Measurements from ENCODE around the gene CCHCR1.

Gene CCHCR1

DNA sequence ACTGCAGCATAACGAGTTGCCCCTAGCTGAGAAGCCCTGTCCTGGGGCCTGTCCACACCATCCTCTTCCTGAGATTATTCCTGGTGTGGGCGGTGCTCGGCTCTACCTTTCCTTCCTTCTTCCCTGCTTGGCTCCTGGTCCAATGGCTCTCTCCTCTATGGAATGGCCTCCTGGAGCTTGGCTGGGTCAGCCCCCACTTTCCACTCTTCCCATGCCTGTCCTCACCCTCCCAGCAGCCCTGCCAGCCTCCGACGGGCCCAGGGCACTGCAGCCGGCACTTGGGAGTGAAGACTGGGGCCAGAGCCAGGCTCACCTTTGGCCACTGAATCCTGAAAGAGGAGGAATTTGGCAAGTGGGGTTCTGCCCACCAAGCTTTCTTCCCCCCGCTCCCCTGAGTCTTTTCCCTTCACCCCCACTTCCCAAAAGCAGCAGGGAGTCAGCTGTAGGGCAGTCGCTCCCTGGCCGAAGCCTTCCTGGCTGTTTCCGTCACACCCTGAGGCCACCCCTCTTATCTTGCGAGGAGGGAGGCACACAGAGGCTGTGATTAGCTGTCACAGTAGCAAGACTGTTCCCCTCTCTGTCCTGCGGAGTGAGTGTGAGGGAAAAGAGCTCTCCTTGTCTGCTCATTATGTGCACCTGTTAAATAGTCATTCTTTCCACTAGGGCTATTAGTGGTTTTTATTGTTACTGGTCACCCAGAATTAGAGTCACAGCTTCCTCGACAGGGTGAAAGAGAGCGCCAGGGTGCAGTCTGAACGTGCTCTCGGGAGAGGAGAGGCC lies 31.0 kb downstream of the CCHCR1 start:
- Histone ChIP-seq H3K4me3 (ENCODE audit: low read length) (no peak overlapping the region), H3K9me3 (ENCODE audit: insufficient read depth, low read length) (no peaks in the 10 kb centered on the region), H3K4me2 (ENCODE audit: low read length) (no peak overlapping the region), H3K36me3 (replicated peaks; ENCODE audit: low read depth, low read length) (no peaks in the 10 kb centered on the region), H4K20me1 (ENCODE audit: insufficient read depth, low read length) (no peaks in the 10 kb centered on the region), H3K27me3 (ENCODE audit: low read depth, low read length) (no peaks in the 10 kb centered on the region), H3K79me2 (ENCODE audit: low read length) (no peaks in the 10 kb centered on the region), H3K9ac (ENCODE audit: low read length) (no peak overlapping the region), H3K4me1 (ENCODE audit: low read length) (peaks cover 10% of the 10 kb centered on the region), H2AFZ (ENCODE audit: low read depth, low read length) (no peak overlapping the region), H3K27ac (ENCODE audit: low read length) (no peak overlapping the region)
- TF ChIP-seq CTCF (IDR thresholded peaks at IDR 0.05; ENCODE audit: low read depth, low read length) (no peak), EZH2phosphoT487 (IDR thresholded peaks at IDR 0.05; ENCODE audit: low read depth) (no peak)

GRCh38 chr6:31125586-31126363 lies 31.8 kb downstream of the CCHCR1 start:
- H3K9ac ChIP-seq (ENCODE audit: low read length), result no peak overlapping the region

GRCh38 chr6:31125162-31125561 lies 32.4 kb downstream of the CCHCR1 start:
- Histone ChIP-seq H3K79me2 (ENCODE audit: low read length) (no peaks in the 10 kb centered on the region), H3K27me3 (ENCODE audit: low read depth, low read length) (no peaks in the 10 kb centered on the region), H3K4me1 (ENCODE audit: low read length) (peaks cover 10% of the 10 kb centered on the region), H3K27ac (ENCODE audit: low read length) (no peak overlapping the region), H3K36me3 (replicated peaks; ENCODE audit: low read depth, low read length) (no peaks in the 10 kb centered on the region), H3K4me3 (ENCODE audit: low read length) (no peak overlapping the region), H4K20me1 (ENCODE audit: insufficient read depth, low read length) (no peaks in the 10 kb centered on the region), H3K4me2 (ENCODE audit: low read length) (no peak overlapping the region), H3K9ac (ENCODE audit: low read length) (no peak overlapping the region), H2AFZ (ENCODE audit: low read depth, low read length) (no peak overlapping the region), H3K9me3 (ENCODE audit: insufficient read depth, low read length) (no peaks in the 10 kb centered on the region)
- TF ChIP-seq EZH2phosphoT487 (IDR thresholded peaks at IDR 0.05; ENCODE audit: low read depth) (no peak), CTCF (IDR thresholded peaks at IDR 0.05; ENCODE audit: low read depth, low read length) (no peak)

More at GRCh38 chr6:31125586-31126363, 31.8 kb downstream of the CCHCR1 start:
- Histone ChIP-seq H3K36me3 (replicated peaks; ENCODE audit: low read depth, low read length) (no peaks in the 10 kb centered on the region), H4K20me1 (ENCODE audit: insufficient read depth, low read length) (no peaks in the 10 kb centered on the region), H3K79me2 (ENCODE audit: low read length) (no peaks in the 10 kb centered on the region), H3K4me3 (ENCODE audit: low read length) (no peak overlapping the region), H3K4me1 (ENCODE audit: low read length) (peaks cover 10% of the 10 kb centered on the region), H3K27ac (ENCODE audit: low read length) (no peak overlapping the region), H3K9me3 (ENCODE audit: insufficient read depth, low read length) (no peaks in the 10 kb centered on the region), H3K4me2 (ENCODE audit: low read length) (no peak overlapping the region), H3K27me3 (ENCODE audit: low read depth, low read length) (no peaks in the 10 kb centered on the region), H2AFZ (ENCODE audit: low read depth, low read length) (no peak overlapping the region)
- TF ChIP-seq EZH2phosphoT487 (IDR thresholded peaks at IDR 0.05; ENCODE audit: low read depth) (no peak), CTCF (IDR thresholded peaks at IDR 0.05; ENCODE audit: low read depth, low read length) (no peak)

All from OCI-LY3 (cell line).